ENCODE results near the gene COL17A1. TPM values are rescaled to one million over a fixed set of nuclear protein-coding genes. Genes with fewer than 3 reads are reported as not detected.

COL17A1 gene
- total RNA-seq, 2 donors from 2014 or later, result 3.6 TPM; not detected in 1

- intact Hi-C loops (cut with DNase I), result no loop called here
- Histone ChIP-seq H3K4me3 (no peak overlapping the region), H3K27ac (no peak overlapping the region), H3K36me3 (replicated peaks in 1 of 2; ENCODE audit: insufficient read depth in 1 of 2, low read depth in 2 of 2) (no peaks in the 10 kb centered on the region), H3K9me3 (no peaks in the 10 kb centered on the region), H3K27me3 (no peaks in the 10 kb centered on the region), H3K4me1 (no peaks in the 10 kb centered on the region)
- TF ChIP-seq POLR2A (IDR thresholded peaks at IDR 0.05) (no peak), CTCF (IDR thresholded peaks at IDR 0.05) (no peak)
- ATAC-seq, result no peak
- WGBS, 2 donors, result 61 to 81% methylated on average over 5 of the region's 5 CpGs
- DNase-seq, result no peak
Measured at GRCh38 chr10:104072786-104073185, 12.9 kb downstream of the COL17A1 start.

DNA sequence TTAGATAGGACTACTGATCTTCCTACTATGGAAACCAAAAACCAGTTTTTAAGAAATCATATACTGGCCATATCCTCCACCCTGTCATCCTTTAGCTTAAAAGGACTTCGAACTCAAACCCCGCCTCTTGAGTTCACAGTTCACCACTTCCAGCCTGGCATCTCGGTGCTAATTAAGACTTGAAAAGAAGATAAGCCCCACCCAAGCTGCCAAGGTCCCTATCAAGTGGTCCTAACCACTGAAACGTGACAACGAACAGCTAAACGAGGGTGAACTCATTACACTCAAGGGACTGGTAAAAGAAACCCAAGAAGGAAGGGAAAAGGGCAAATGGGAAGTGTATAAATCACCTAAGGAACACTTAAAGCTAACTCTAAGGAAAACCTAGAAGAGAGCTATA lies 16.1 kb downstream of the COL17A1 start:
- Histone ChIP-seq H3K27me3 (no peaks in the 10 kb centered on the region), H3K4me3 (no peak overlapping the region), H3K4me1 (no peaks in the 10 kb centered on the region), H3K27ac (no peak overlapping the region), H3K36me3 (replicated peaks in 1 of 2; ENCODE audit: insufficient read depth in 1 of 2, low read depth in 2 of 2) (no peaks in the 10 kb centered on the region), H3K9me3 (no peaks in the 10 kb centered on the region)
- TF ChIP-seq POLR2A (IDR thresholded peaks at IDR 0.05) (no peak), CTCF (IDR thresholded peaks at IDR 0.05) (no peak)
- DNase-seq (no peak), ATAC-seq (no peak)
- 66 to 81% methylated on average over 6 of the region's 6 CpGs for WGBS, 2 donors
- intact Hi-C loops (cut with DNase I), result no loop called here

DNA sequence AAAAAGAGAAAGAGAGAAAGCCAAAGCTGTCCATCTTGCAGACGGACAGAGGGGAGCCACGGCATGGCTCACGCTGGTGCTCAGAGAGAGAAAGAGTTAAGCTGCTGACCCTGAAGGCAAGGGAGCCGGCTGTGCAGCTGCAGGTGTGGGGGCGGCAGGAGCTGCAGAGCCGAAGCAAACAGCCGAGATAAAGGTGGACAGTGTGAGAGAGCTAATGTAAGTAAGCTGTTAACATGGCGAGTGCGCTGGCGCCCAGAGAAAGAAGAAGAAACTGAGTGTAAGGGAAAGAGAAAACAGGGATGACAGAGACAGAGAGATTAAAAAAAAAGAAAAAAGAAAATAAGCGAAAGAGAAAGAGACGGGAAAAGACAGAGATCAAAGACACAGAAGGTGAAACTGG lies 18.2 kb downstream of the COL17A1 start:
- no peaks in the 10 kb centered on the region for H3K36me3 ChIP-seq (replicated peaks in 1 of 2; ENCODE audit: insufficient read depth in 1 of 2, low read depth in 2 of 2)
- peak in 1 of 4 donors; percentile 42 for DNase-seq
- intact Hi-C loops (cut with DNase I), result no loop called here
- WGBS, 2 donors, result 15 to 36% methylated on average over 10 to 12 of the region's 12 CpGs
- H3K27ac ChIP-seq, result no peak overlapping the region
- H3K4me1 ChIP-seq, result no peaks in the 10 kb centered on the region
- TF ChIP-seq POLR2A (IDR thresholded peaks at IDR 0.05), result no peak
- TF ChIP-seq CTCF (IDR thresholded peaks at IDR 0.05), result no peak
- ATAC-seq, result no peak
- H3K9me3 ChIP-seq, result no peaks in the 10 kb centered on the region
- no peaks in the 10 kb centered on the region for H3K27me3 ChIP-seq
- H3K4me3 ChIP-seq, result no peak overlapping the region

DNA sequence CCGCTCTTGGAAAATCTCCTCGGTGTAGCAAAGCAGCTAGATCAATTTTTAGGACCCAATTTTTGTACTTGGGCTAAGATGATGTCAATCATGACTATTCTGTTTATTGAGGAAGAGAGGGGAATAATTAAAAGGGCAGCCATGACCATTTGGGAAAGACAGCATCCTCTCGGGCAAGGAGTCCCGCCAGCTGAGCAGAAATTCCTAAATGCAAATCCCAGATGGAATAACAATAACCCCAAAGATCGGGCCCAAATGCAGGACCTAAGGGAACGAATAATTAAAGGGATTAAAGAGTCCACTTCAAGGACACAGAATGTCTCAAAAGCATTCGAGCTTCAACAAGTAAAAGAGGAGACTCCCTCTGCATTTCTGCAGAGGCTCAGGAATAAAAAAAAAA lies 18.7 kb downstream of the COL17A1 start:
- TF ChIP-seq CTCF (IDR thresholded peaks at IDR 0.05) (no peak), POLR2A (IDR thresholded peaks at IDR 0.05) (no peak)
- Histone ChIP-seq H3K4me1 (no peaks in the 10 kb centered on the region), H3K27ac (no peak overlapping the region), H3K4me3 (no peak overlapping the region), H3K9me3 (no peaks in the 10 kb centered on the region), H3K27me3 (no peaks in the 10 kb centered on the region), H3K36me3 (replicated peaks in 1 of 2; ENCODE audit: insufficient read depth in 1 of 2, low read depth in 2 of 2) (no peaks in the 10 kb centered on the region)
- intact Hi-C loops (cut with DNase I), result no loop called here
- 79 to 86% methylated on average over 7 of the region's 7 CpGs for WGBS, 2 donors
- DNase-seq, result no peak
- ATAC-seq, result no peak

DNA sequence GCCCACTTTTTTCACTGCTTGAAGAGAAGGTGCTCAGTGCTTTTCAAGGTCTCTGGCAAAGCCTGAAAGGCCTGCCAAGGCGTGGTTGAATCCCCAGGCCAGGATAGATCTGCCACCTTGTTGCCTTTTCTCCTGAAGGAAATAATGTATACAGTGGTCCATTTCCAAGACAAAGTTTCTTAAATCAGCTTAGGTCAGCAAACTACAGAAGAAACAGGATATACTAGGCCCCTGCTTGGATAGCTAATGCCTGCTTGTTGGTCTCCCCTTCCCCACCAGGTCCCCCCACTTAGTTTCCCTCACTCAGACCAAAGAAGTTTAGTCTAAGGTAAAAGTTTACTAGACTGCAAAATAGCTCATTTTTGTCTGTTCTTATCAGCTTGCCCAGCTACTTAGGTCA lies 19.9 kb downstream of the COL17A1 start:
- H3K9me3 ChIP-seq, result no peaks in the 10 kb centered on the region
- no peaks in the 10 kb centered on the region for H3K36me3 ChIP-seq (replicated peaks in 1 of 2; ENCODE audit: insufficient read depth in 1 of 2, low read depth in 2 of 2)
- no peaks in the 10 kb centered on the region for H3K27me3 ChIP-seq
- WGBS, 2 donors, result 55 to 74% methylated on average over 1 of the region's 1 CpG
- no peak overlapping the region for H3K27ac ChIP-seq
- H3K4me3 ChIP-seq, result no peak overlapping the region
- DNase-seq (no peak), ATAC-seq (no peak)
- intact Hi-C loops (cut with DNase I), result no loop called here
- no peak for TF ChIP-seq POLR2A (IDR thresholded peaks at IDR 0.05)
- no peak for TF ChIP-seq CTCF (IDR thresholded peaks at IDR 0.05)
- no peaks in the 10 kb centered on the region for H3K4me1 ChIP-seq
